ENCODE results near the gene HINT3.
"Not testable (repeated sequence)": the region's sequence is repeated elsewhere in the genome, so short reads cannot be mapped to it uniquely, and the experiment has no call there.

The HINT3 gene

DNA sequence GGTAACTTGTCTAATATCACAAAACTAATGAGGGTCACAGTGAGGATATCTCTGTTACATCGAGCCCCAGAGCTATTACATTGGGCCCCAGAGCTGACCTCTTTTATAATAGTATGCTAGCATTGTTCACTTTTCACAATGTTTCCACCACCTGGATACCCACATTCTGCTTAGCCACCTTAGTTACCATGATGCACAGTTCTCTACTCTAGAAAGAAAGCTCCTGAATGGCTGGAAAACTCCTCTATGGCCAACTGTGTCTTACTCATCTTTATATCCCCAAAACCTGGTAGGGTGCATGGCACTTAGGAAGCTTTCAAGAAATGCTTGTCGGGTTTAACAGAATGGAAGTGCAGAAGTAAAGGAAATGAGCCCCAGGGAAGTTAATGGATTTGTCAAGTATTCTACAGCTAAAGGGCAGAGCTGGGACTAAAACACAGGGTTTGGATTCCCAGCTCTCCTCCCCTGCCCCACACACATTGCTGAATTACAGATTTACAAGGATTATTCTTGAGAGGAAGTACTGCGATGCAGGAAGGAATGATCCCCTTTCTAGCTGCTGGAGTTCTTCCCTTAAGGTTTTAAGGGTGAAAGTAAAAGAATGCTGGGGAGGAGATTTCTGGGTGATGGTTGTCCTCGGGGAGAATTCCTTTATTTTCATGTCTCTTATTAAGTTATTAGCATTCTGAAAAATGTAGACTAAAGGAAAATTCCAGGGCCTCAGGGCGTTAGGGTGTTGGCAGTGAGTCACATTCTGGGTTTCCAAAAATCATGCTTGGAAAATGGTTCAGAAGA, 16.1 kb upstream of the HINT3 start:
- DNase-seq (ENCODE audit: low read depth in 2 of 2), result no peak

GRCh38 chr6:125942672-125943527, 13.7 kb upstream of the HINT3 start:
- no peak for DNase-seq (ENCODE audit: low read depth in 2 of 2)

- no peak for DNase-seq (ENCODE audit: low read depth in 2 of 2)
These were observed 12.8 kb upstream of the HINT3 start for GRCh38 chr6:125943528-125944433.

DNA sequence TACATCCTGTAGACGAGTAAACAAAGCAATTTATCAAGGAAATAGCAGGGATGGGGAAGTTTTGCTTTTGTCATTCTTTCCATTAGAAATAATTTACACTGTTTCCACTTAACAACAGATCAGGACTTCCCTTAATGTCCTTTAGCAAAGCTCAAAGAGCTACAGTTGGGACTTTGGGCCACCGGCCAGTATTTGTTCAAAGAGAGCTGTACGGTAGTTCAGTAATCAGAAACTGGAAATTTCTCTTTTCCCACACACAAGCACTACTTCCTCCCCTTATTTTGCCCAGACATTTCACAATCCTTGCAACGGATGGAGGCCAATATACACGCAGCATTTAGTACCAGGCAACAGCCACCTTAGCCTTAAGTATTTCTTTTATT, 12.1 kb upstream of the HINT3 start:
- no peak for DNase-seq (ENCODE audit: low read depth in 2 of 2)

- DNase-seq (ENCODE audit: low read depth in 2 of 2), result no peak
These were observed 11.7 kb upstream of the HINT3 start for GRCh38 chr6:125944896-125945295.

DNA sequence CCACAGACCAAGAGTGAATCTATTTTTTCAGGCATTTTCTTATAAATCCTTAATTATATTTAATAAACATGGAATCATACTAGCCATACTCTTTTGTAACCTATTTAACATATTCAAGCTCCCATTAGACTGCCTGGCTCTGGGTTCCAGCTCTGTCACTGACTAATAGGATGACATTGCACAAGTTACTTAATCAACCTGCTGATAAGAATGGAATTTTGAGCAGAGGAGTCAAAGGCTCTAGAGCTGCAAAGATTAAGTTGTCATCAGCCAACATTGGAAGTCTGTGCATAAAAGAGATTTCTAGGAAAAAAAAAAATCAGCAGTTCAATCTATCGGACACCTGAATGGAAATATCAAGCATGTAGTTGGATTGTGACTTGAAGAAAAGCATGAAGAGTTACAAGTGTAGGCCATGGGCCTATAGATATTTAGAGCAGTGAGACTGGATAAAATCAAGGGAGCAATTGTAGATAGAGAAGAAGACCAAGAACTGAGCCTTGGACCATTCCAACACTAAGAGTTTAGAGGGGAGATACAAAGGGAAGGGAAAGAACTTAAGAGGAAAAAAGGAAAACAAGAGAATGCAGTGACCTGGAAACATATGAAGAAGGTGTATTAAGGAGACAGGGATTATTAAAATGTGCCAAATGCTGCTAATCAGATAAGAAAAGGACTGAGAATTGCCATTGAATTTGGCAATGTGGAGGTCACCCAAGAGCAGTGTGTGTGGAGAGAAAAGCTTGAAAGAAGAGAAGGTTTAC, 11.0 kb upstream of the HINT3 start:
- no peak for DNase-seq (ENCODE audit: low read depth in 2 of 2)

DNA sequence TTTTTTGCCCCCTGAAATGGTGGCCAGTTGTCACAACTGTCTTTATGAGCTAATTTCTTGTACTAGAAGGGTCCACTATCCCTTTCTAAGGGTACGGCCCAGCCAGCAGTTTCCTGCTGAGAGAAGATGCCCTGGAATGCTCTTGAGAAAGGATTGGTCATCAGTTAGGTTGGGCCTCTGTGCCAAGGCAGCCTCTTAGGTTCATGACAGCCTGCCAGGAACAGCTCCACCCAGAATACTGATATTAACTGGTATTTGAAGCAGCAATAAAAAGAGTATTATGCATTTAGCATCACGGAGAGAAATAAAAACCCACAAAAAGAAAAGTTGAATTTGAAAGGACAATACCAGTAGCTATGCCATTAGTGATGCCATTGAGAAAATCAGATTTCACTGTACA, 9.0 kb upstream of the HINT3 start:
- DNase-seq (ENCODE audit: low read depth in 2 of 2), result no peak

DNA sequence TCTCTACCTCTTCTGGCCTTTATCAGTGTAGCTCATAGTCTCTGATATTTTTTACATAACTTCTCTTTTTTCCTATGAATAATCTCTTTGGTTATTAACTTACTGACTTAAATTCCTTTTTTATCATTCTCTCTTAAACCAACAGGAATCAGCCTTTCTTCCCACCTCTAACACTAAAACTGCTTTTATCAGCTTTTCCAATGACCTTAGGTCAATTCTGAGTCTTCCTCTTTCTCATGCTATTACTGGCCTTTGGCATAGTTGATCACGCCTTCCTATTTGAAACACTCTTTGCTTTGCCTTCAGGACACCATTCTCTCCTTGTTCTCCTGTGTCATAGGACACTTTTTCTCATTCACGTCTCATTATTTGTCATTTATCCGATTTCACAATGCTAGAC, 8.1 kb upstream of the HINT3 start:
- DNase-seq (ENCODE audit: low read depth in 2 of 2), result no peak

DNA sequence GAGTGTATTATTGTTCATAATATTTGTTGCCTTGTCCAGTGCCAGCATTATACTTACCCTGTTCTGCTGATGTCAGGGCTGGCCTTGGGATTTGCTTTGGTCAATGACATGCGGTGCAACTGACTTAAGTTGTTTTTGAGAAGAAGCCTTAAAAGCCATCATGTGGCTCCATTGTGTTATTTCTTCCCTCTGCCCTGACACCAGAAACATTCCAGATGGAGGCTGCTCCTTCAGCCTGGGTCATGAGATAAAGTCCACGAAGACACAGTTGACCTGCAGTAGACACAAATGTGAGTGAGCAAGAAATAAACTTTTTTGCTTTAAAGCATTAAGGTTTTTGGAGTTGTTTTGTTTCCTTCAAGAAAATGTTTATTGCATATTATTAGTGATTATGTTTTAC, 7.5 kb upstream of the HINT3 start:
- no peak for DNase-seq (ENCODE audit: low read depth in 2 of 2)

- no peak for DNase-seq (ENCODE audit: low read depth in 2 of 2)
These were observed 6.3 kb upstream of the HINT3 start for GRCh38 chr6:125950293-125950692.

GRCh38 chr6:125950716-125951115, 5.9 kb upstream of the HINT3 start:
- DNase-seq (ENCODE audit: low read depth in 2 of 2), result not testable (repeated sequence)

- no peak for DNase-seq (ENCODE audit: low read depth in 2 of 2)
These were observed 5.2 kb upstream of the HINT3 start for GRCh38 chr6:125951323-125951722.

DNA sequence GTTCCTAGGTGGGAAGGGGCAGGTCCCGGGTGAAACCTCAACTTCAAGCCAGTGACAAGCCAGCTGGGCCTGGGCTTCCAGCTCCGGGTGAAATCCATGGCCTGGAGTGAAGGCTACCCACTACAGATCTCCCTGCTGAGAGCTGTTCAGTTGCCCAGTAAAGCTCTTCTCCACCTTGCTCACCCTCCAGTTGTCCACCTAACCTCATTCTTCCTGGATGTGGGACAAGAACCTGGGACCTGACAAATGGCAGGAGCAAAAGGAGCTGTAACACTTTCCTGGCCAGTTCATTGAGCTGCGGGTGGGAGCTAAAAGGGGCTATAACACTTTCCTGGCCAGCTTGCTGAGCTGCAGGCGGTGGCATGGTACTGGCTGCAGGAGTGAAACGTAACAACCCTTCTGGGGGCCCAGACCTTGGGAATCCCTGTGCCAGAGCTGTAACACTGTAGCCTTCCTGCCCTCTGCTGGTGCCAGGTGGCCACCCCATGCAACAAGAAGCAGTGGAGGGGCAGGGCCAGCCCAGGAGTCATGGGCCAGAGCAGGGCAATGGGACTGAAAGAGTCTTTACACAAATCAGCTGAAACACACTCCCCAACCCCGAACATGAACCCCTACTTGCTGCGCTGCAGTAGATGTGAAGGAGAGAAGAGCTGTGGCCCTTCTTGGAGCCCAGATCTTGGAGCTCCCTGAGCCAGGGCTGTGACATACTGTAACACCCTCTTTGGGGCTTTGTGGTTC, 3.6 kb upstream of the HINT3 start:
- DNase-seq (ENCODE audit: low read depth in 2 of 2), result no peak

GRCh38 chr6:125953502-125953875, 3.1 kb upstream of the HINT3 start:
- DNase-seq (ENCODE audit: low read depth in 2 of 2), result no peak

DNA sequence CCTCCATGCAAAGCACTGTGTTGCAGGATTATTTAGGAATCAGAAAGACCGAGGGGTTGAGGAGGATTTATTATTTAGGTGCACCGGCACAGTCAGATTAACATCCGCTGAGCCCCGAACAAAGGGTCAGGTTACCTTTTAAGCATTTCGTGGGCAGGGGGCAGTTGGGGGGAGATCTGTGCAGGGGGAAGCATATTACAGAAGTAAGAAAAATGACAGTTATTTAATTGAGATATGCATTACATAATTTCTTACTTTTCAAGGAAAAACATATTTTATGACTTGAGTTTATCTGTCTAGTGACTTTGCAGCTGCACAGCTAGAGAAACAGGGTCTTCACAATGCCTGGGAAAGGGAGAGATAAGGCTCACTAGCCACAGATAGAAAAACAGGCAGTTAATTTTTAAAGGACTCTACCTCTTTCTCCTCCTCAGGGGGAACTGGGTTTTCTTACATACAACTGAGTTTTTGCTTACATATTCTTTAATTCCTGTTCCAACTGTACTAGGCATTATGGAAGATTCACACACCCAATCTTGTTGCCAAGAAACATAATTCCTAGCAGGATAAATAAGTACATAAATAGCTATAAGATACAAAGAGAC, 1.7 kb upstream of the HINT3 start:
- no peak for DNase-seq (ENCODE audit: low read depth in 2 of 2)

- no peak for DNase-seq (ENCODE audit: low read depth in 2 of 2)
These were observed 597 bp upstream of the HINT3 start for GRCh38 chr6:125955973-125956372.

DNA sequence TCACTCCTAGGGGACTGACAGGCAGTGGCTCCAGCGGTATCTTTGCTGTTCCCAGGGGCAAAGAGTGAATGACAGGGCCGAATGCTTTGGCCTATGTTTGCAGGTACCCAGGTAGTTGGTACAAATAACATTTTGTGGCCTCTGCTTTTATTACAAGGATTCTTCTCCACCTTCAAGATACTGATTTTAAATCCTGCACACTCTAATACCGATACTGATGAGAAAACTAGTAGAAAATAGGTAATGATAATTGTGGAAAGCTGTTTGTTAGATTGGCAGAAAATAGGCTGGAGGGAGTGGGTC, 772 bp downstream of the HINT3 start:
- no peak for DNase-seq (ENCODE audit: low read depth in 2 of 2)

DNA sequence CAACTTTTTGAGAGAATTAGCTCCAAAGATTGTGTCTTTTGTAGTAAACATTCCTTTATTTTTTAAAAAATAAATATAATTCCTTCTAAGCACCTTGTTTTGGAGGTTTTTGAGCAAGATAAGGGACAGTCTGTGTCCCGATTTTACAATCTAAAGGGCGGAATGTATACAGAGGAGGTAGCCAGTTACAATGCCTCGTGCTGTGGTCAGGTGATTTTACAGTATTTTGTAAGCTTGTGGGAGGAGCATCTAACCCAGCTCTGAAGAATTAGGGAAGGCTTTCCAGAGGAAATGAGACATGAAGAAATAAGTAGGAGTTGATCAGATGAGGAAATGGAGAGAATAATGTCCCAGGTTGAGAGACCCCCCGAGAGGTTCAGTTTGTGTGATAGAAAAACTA, 1.3 kb downstream of the HINT3 start:
- no peak for DNase-seq (ENCODE audit: low read depth in 2 of 2)

GRCh38 chr6:125959041-125959440, 2.5 kb downstream of the HINT3 start:
- no peak for DNase-seq (ENCODE audit: low read depth in 2 of 2)

- no peak for DNase-seq (ENCODE audit: low read depth in 2 of 2)
These were observed 4.5 kb downstream of the HINT3 start for GRCh38 chr6:125961117-125961516.
